Measurements from ENCODE around the gene CES4A.
"Not testable (repeated sequence)": the region's sequence is repeated elsewhere in the genome, so short reads cannot be mapped to it uniquely, and the experiment has no call there.

The CES4A gene

DNA sequence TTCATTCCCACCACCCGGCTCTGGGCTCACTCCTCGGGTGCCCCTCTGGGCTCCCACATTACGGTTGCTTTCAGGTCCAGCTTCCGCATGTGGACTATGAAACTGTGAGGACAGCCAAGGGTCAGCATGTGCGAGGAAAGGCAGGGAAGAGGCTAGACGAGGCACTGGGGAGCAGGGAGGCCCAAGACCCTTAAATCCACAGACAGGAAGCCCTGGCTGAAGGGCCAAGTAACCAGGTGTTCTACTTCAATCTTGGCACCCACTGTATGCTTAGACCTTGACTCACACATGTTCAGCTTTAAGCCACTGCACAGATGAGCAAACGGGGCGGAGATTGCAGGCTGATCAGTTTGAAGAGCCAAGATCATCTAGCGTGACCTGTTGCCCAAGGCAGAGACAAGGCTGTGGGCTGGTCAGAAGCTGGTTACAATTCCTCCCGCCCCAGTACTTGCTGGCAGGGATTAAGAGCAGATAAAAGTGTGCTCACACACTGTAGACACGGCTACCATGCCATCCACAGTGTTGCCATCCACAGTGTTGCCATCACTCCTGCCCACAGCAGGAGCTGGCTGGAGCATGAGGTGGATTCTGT is at the start of gene CES4A:
Gene CES4A (plus strand): TSS at position 393 of the 592 bp plus-strand sequence. CDS start 184 bp downstream, at position 577.
- H3K27ac ChIP-seq = peak within 1 kb of the TSS; percentile 63
- ChIA-PET POLR2A (ENCODE audit: low non-redundant PET) (no interaction called here), CTCF (no interaction called here)
- DNase-seq (ENCODE audit: low spot score) = peak; percentile 31
- TF ChIP-seq, protein P1, sequence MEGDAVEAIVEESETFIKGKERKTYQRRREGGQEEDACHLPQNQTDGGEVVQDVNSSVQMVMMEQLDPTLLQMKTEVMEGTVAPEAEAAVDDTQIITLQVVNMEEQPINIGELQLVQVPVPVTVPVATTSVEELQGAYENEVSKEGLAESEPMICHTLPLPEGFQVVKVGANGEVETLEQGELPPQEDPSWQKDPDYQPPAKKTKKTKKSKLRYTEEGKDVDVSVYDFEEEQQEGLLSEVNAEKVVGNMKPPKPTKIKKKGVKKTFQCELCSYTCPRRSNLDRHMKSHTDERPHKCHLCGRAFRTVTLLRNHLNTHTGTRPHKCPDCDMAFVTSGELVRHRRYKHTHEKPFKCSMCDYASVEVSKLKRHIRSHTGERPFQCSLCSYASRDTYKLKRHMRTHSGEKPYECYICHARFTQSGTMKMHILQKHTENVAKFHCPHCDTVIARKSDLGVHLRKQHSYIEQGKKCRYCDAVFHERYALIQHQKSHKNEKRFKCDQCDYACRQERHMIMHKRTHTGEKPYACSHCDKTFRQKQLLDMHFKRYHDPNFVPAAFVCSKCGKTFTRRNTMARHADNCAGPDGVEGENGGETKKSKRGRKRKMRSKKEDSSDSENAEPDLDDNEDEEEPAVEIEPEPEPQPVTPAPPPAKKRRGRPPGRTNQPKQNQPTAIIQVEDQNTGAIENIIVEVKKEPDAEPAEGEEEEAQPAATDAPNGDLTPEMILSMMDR (conservative IDR thresholded peaks at IDR 0.05; ENCODE audit: low read depth) = no peak

DNA sequence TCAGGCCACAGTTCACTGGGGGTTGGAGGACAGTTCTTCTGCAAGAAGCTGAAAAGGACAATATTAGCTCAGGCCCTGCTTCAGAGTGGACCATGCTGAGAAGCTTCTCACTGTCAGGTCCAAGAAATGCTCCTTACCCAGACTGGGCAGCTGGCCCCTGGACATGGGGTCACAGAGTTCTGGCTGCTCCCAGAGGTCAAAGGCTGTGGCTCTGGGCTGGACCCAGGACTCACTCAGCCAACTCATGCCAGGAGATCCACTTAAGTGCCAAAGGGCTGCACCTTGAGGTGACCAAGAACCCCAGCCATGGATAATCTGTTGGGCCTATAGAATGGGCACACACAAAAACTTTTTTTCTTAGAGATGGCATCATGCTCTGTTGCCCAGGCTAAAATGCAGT is 49.0 kb upstream of the CES4A start:
- DNase-seq (ENCODE audit: low spot score) = no peak
- TF ChIP-seq, protein P1 (conservative IDR thresholded peaks at IDR 0.05; ENCODE audit: low read depth) = no peak
- ChIA-PET CTCF (interaction anchor here (0.6 to 1.1 kb wide), 2 partner anchors 44 to 534 kb away, joined by 8 read pairs; no protein-coding TSS in a partner anchor), POLR2A (ENCODE audit: low non-redundant PET) (no interaction called here)
- no peak overlapping the region for H3K27ac ChIP-seq

DNA sequence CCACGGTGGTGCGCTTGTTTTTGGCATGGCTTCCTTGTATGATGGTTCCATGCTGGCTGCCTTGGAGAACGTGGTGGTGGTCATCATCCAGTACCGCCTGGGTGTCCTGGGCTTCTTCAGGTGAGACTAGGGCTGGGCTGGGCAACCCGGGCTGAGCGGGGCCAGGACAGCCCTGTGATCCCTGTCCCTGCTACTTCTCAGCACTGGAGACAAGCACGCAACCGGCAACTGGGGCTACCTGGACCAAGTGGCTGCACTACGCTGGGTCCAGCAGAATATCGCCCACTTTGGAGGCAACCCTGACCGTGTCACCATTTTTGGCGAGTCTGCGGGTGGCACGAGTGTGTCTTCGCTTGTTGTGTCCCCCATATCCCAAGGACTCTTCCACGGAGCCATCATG is 48.2 kb upstream of the CES4A start:
- ChIA-PET CTCF (interaction anchor here (1.0 to 1.1 kb wide), 2 partner anchors 45 to 110 kb away, joined by 3 to 8 read pairs; partner anchors contain the start of gene NAE1), POLR2A (ENCODE audit: low non-redundant PET) (no interaction called here)
- H3K27ac ChIP-seq = 0 out of 2 replicates have a peak overlapping the region, but pooled peaks have one; percentile 24
- DNase-seq (ENCODE audit: low spot score) = no peak
- TF ChIP-seq, protein P1 (conservative IDR thresholded peaks at IDR 0.05; ENCODE audit: low read depth) = no peak

DNA sequence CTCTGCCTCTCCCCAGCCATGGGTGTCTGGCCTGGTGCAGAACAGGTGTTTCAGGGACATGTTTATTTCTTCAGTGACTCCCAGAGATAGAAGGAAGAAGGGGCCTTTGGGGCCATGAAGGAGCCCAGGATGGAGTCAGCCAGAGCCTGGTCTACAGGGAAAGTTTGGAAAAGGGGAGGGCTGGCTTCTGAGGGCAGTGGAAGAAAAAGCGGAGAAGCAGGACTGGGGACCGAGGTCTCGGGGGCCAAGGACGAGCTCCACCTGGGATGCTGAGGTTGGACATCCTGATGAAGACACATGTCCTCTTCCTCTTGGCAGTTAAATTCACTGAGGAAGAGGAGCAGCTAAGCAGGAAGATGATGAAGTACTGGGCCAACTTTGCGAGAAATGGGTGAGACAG is 45.4 kb upstream of the CES4A start:
- peak overlapping the region; percentile 24 for H3K27ac ChIP-seq
- POLR2A ChIA-PET (ENCODE audit: low non-redundant PET) = interaction anchor here (0.6 kb wide), 1 partner anchor 27 kb away, joined by 3 read pairs; no protein-coding TSS in a partner anchor
- TF ChIP-seq, protein P1 (conservative IDR thresholded peaks at IDR 0.05; ENCODE audit: low read depth) = no peak
- CTCF ChIA-PET = interaction anchor here (0.6 to 2.7 kb wide), 3 partner anchors 11 to 48 kb away, joined by 4 to 12 read pairs (median 6); no protein-coding TSS in a partner anchor
- DNase-seq (ENCODE audit: low spot score) = no peak

DNA sequence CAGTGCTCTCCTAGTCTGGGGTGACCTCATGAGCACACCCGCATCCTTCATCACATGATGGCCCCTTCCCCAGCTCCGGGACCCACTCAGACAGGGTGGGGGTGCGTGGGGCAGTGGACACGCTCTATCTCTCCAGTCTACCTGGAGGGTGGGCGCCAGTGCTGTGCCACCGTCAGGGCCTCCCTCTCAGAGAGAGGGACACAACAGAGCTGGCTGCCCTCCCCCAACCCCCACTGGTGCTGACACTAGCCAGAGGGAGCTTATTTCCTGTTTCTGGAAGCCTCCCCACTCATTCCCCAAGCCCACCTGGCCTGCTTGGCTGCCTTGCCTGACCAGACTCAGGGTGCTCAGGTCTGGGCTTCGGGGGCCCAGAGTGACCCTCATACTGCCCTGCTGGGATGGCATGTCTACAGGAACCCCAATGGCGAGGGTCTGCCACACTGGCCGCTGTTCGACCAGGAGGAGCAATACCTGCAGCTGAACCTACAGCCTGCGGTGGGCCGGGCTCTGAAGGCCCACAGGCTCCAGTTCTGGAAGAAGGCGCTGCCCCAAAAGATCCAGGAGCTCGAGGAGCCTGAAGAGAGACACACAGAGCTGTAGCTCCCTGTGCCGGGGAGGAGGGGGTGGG is 44.8 kb upstream of the CES4A start:
- TF ChIP-seq, protein P1 (conservative IDR thresholded peaks at IDR 0.05; ENCODE audit: low read depth) = no peak
- CTCF ChIA-PET = interaction anchor here (1.6 to 2.7 kb wide), 2 partner anchors 10 to 49 kb away, joined by 6 to 12 read pairs; no protein-coding TSS in a partner anchor
- no peak for DNase-seq (ENCODE audit: low spot score)
- POLR2A ChIA-PET (ENCODE audit: low non-redundant PET) = interaction anchor here (0.6 kb wide), 1 partner anchor 28 kb away, joined by 3 read pairs; no protein-coding TSS in a partner anchor
- peak overlapping the region; percentile 24 for H3K27ac ChIP-seq

DNA sequence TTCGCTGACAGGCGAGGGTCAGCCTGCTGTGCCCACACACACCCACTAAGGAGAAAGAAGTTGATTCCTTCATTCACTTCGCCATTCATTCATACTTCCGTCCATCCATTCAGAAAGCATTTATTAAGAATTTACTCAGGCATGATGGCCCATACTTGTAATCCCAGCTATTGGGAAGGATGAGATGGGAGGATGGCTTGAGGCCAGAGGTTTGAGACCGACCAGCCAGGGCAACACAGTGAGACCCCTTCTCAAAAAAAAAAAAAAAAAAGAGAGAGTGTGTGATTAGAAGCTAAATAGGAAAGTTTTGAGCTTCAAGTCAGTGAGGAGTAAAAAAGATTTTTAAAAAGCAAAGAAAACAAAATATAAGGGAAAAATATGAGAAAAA is 44.3 kb upstream of the CES4A start:
- POLR2A ChIA-PET (ENCODE audit: low non-redundant PET) = interaction anchor here (0.6 kb wide), 1 partner anchor 8 kb away, joined by 3 read pairs; no protein-coding TSS in a partner anchor

GRCh38 chr16:66944971-66945370 is 43.4 kb upstream of the CES4A start:
- peak overlapping the region; percentile 42 for H3K27ac ChIP-seq
- DNase-seq (ENCODE audit: low spot score); POLR2A ChIA-PET (ENCODE audit: low non-redundant PET): not testable (repeated sequence)
- CTCF ChIA-PET = interaction anchor here (1.0 to 2.7 kb wide), 2 partner anchors 9 to 49 kb away, joined by 4 to 6 read pairs; no protein-coding TSS in a partner anchor

More for the DNA sequence above, 44.3 kb upstream of the CES4A start:
- CTCF ChIA-PET = interaction anchor here (2.7 kb wide), 1 partner anchor 10 kb away, joined by 6 read pairs; no protein-coding TSS in a partner anchor
- TF ChIP-seq, protein P1 (conservative IDR thresholded peaks at IDR 0.05; ENCODE audit: low read depth) = no peak
- peak overlapping the region; percentile 42 for H3K27ac ChIP-seq
- no peak for DNase-seq (ENCODE audit: low spot score)
